Psoas muscle (tissue), 8 donors: ENCODE results near the gene MTRF1L. TPM values are rescaled to one million over a fixed set of nuclear protein-coding genes. Genes with fewer than 3 reads are reported as not detected.

Source experiments
- ATAC-seq, 4 donors: fragments of 200-7000 bp; cut with Tn5 transposase; one replicate each; pipeline ENCODE4 v1.9.1; 2020; ENCODE audit warnings: moderate library complexity in 3 of 4, mild to moderate bottlenecking in 2 of 4
- DNase-seq, 2 donors: peaks; one replicate each; pipeline ENCODE4 v3.0.0-alpha.2; 2020
- H3K27ac ChIP-seq: fragments of 200-600 bp; one replicate; pipeline ENCODE4 v1.8.0; 2022
- H3K27me3 ChIP-seq, 3 donors: fragments of 200-600 bp in 1 of 3; one replicate each; pipeline versions ENCODE4 v1.6.1 to v1.8.0; 2013 to 2022; ENCODE audit warnings: low read length in 2 of 3, mild to moderate bottlenecking in 2 of 3, moderate library complexity in 1 of 3; ENCODE audit not compliant: insufficient read depth in 3 of 3
- H3K36me3 ChIP-seq, 2 donors: fragments of 200-600 bp in 1 of 2; one replicate each; pipeline versions ENCODE4 v1.6.1 to v1.8.0; 2013 to 2022; ENCODE audit warnings: low read depth in 1 of 2, mild to moderate bottlenecking in 1 of 2, moderate library complexity in 1 of 2; ENCODE audit not compliant: insufficient read depth in 1 of 2
- H3K4me1 ChIP-seq: fragments of 200-600 bp; one replicate; pipeline ENCODE4 v1.8.0; 2022
- H3K4me3 ChIP-seq: fragments of 200-600 bp; one replicate; pipeline ENCODE4 v1.8.0; 2022; ENCODE audit warnings: mild to moderate bottlenecking
- H3K9me3 ChIP-seq: fragments of 200-600 bp; one replicate; pipeline ENCODE4 v1.8.0; 2022
- WGBS, 3 donors: extraction: QIAGEN DNeasy Blood & Tissue Kit; methylation state at CpG; one replicate each; pipeline versions ENCODE4 v1.1.6 to v1.1.7; 2013; 5-methylcytosine and 5-hydroxymethylcytosine counted together
- intact Hi-C, 2 donors: fragments of 100-400 bp; cut with DNase I; formaldehyde crosslinking; loops; one replicate each; pipeline versions ENCODE4 v1.11.0 to v1.14.2; 2022
- polyA plus RNA-seq, 3 donors: library from polyadenylated mRNA; stranded (reverse); fragments of 200-250 nt; gene quantifications; one replicate each; pipeline ENCODE4 v1.2.3, GENCODE V29; 2013
- total RNA-seq, 4 donors: library from RNA; stranded (reverse); fragmentation: NEBNext Ultra II Directional in 2 of 4; extraction: Animal tissue kit (Norgen Biotek cat#: 25700) in 2 of 4; gene quantifications; one replicate each; pipeline versions ENCODE4 v1.2.1 to v1.2.4, GENCODE V29; 2021 to 2023
- TF ChIP-seq, protein P1 (sequence below): fragments of 200-600 bp; IDR thresholded peaks from one replicate; pipeline ENCODE4 v1.8.0; 2022; ENCODE audit warnings: antibody characterized with exemption
- donor health status: healthy with polysubstance abuse.
- donor health status: DM: no; HTN: no; CAD: no; lungs with moderate emphysema.
- donor health status: Bipolar disorder and iron deficiency.
- donor health status: healthy.
- donor health status: DM: yes; HTN: yes; CAD: no.
- donor health status: DM: no; HTN: no; CAD: no.
- donor health status: DM: no; HTN: no; CAD: no.
- donor health status: DM: yes; HTN: yes; CAD: no.

Gene MTRF1L
- total and polyA plus RNA-seq, 7 donors: 20.3 to 55.9 (median 28.9) TPM

DNA sequence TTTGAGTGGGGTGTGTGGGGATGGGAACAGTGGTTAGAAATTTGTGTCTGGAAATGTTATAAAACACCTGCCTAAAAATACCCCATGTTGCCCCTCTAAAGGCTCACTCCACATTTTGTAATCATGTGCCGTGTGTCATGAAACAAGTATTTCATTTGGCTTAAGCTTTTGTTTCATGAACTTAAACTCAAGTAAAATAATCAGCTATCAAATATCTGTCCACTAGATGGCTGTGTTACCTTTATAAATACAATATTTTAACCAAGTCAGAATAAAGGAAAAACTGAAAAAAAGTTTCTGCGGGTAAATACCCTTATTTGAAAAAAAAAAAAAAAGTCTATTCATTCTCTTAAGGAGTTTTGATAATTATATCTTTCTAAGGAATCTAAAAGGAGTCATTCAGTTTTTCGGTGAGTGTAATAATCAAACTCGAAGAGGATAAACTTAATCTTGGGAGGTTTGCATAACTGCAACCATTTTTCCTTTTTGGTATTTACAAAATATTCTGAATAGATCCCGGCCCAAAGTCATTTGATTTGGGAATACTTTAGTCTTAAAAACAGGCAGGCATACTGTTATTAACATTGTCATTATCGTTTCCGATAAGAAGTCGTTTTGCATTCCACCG is 29.9 kb upstream of the MTRF1L start:
- Histone ChIP-seq H3K9me3 (no peaks in the 10 kb centered on the region), H3K4me1 (no peaks in the 10 kb centered on the region), H3K36me3 (no peaks in the 10 kb centered on the region), H3K27me3 (no peaks in the 10 kb centered on the region), H3K4me3 (no peak overlapping the region), H3K27ac (no peak overlapping the region)
- 70 to 76% (median 71%) methylated on average over 9 of the region's 9 CpGs for WGBS, 3 donors
- ATAC-seq (no peak), DNase-seq (no peak)
- TF ChIP-seq, protein P1, sequence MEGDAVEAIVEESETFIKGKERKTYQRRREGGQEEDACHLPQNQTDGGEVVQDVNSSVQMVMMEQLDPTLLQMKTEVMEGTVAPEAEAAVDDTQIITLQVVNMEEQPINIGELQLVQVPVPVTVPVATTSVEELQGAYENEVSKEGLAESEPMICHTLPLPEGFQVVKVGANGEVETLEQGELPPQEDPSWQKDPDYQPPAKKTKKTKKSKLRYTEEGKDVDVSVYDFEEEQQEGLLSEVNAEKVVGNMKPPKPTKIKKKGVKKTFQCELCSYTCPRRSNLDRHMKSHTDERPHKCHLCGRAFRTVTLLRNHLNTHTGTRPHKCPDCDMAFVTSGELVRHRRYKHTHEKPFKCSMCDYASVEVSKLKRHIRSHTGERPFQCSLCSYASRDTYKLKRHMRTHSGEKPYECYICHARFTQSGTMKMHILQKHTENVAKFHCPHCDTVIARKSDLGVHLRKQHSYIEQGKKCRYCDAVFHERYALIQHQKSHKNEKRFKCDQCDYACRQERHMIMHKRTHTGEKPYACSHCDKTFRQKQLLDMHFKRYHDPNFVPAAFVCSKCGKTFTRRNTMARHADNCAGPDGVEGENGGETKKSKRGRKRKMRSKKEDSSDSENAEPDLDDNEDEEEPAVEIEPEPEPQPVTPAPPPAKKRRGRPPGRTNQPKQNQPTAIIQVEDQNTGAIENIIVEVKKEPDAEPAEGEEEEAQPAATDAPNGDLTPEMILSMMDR: peak; percentile 41
- intact Hi-C loops: loop anchor here in 1 of 2 donors (10.0 kb wide), 1 partner anchor 482 kb away; no protein-coding TSS in a partner anchor

DNA sequence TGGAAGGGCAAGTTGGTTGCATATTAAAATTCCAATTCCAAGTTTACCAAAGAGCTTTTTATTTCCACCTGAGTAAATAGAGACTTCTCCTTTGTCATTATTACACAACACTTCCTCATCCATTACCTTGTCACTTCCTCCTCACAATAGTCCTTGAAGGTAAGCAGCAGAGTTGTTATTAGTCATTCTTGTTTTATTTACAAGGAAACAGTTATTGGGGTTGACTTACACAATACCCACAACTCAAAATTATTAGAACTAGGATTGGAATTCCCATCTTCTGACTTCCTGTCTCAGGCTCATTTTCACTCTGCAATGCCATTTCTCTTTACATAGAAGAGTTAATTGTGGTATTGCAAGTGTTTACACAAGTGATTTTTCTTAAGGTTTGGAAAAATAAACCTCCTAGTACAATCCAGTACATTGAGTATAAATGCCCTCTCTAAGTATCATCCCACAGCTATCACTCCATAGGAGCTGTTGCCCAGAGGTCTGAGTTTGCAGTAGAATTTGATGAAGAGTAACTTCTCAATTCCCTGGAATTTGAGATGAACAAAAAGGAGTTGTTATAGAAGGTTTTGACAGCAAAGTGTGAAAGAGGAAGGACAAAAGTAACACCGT is 28.9 kb upstream of the MTRF1L start:
- H3K9me3 ChIP-seq: no peaks in the 10 kb centered on the region
- WGBS, 3 donors: 34 to 52% (median 48%) methylated on average over 1 of the region's 1 CpG
- H3K4me3 ChIP-seq: no peak overlapping the region
- no peaks in the 10 kb centered on the region for H3K27me3 ChIP-seq
- intact Hi-C loops: loop anchor here in 1 of 2 donors (10.0 kb wide), 1 partner anchor 483 kb away; no protein-coding TSS in a partner anchor
- H3K36me3 ChIP-seq: no peaks in the 10 kb centered on the region
- TF ChIP-seq, protein P1: no peak
- ATAC-seq (no peak), DNase-seq (no peak)
- no peak overlapping the region for H3K27ac ChIP-seq
- no peaks in the 10 kb centered on the region for H3K4me1 ChIP-seq

DNA sequence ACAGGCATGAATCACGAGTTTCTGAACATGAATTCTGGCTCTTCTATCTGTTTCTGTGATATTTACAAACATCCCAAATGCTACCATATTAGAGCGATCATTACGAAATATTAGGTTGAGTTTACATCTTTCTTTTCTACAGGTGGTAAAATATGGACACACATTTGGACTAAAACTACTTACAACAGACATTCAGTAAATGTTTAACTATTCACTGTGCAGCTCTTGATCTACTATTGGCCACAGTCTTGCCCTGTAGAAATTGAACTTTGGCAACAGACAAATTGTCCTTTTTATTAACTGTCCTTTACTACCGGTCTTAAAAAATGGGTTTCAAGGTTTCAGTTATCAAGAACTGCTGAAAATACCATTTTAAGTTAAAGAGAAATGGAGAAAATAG is 26.5 kb upstream of the MTRF1L start:
- TF ChIP-seq, protein P1: no peak
- Histone ChIP-seq H3K9me3 (no peaks in the 10 kb centered on the region), H3K4me3 (no peak overlapping the region), H3K27me3 (no peaks in the 10 kb centered on the region), H3K4me1 (no peaks in the 10 kb centered on the region), H3K27ac (no peak overlapping the region), H3K36me3 (no peaks in the 10 kb centered on the region)
- DNase-seq (no peak), ATAC-seq (no peak)
- whole genome bisulfite sequencing, 3 donors: 72 to 88% (median 85%) methylated on average over 4 of the region's 4 CpGs
- intact Hi-C loops: loop anchor here in 1 of 2 donors (5.0 kb wide), 1 partner anchor 167 kb away; no protein-coding TSS in a partner anchor

DNA sequence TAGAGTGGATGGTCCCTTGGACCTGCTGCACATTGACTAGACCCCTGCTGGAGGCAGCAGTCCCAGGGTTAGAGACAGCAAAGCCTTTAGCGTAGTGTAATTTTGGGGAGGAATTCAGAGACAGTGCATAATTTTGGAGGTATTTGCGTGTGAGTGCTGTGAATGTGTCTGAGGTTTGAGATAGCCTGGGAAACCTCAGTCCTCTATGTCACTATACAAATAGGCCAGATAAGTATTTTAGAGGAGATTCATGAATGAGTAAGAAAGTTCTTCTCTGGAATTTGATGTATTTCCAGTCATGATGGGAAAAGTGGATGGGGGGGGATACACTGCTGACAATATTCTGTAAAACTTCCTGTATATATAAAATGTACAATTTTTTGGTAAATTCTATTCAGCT is 25.8 kb upstream of the MTRF1L start:
- no peak for DNase-seq
- intact Hi-C loops: loop anchor here in 1 of 2 donors (5.0 kb wide), 1 partner anchor 166 kb away; no protein-coding TSS in a partner anchor
- Histone ChIP-seq H3K9me3 (no peaks in the 10 kb centered on the region), H3K27me3 (no peaks in the 10 kb centered on the region), H3K27ac (no peak overlapping the region), H3K4me1 (no peaks in the 10 kb centered on the region), H3K4me3 (no peak overlapping the region), H3K36me3 (no peaks in the 10 kb centered on the region)
- 87 to 93% (median 91%) methylated on average over 2 of the region's 2 CpGs for WGBS, 3 donors
- ATAC-seq: no peak
- TF ChIP-seq, protein P1: no peak
